ENCODE measurements around the gene SMPD1. TPM values are rescaled to one million over a fixed set of nuclear protein-coding genes. Genes with fewer than 3 reads are reported as not detected.

Gene SMPD1
- total and polyA plus RNA-seq, 2 experiments from 2014 or later: 63.0 to 70.0 TPM

DNA sequence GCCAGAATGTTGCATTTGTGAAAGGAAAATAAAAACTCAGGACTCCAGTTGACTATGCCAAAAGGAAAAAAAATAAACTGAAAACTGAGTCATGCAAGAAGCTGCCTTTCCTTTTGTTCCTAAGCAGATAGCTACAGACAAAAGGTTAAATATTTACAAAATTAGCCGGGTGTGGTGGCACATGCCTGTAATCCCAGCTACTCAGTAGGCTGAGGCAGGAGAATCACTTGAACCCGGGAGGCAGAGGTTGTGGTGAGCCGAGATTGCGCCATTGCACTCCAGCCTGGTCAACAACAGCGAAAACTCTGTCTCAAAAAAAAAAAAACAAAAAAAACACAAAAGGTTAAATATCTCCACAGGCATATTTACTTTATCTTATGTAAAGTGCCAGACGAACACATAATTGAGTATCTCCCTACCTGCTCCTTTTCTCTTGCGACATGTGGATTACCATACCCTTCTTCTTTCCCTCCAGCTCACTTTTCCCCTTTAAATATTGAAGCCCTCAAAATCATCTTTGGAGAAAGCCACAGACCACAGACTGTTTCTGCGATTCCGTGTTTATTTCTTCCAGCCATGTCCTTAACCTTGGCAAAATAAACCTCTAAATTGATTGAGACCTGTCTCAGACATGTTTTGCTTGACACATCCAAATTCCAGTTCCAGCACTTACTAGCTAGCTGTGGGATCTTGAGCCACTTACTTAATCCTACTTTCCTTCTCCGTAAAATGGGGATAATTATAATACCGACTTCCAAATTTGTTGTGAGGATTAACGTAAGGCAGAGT is 2.3 kb upstream of the SMPD1 start:
- H3K4me3 ChIP-seq: no peak overlapping the region
- no peaks in the 10 kb centered on the region for H3K27me3 ChIP-seq
- H3K79me2 ChIP-seq: peaks cover 13% of the 10 kb centered on the region
- peak overlapping the region; percentile 67 for H3K4me2 ChIP-seq
- H3K9me3 ChIP-seq (ENCODE audit: low read depth): no peaks in the 10 kb centered on the region
- H3K9me2 ChIP-seq (replicated peaks; ENCODE audit: insufficient read depth): no peaks in the 10 kb centered on the region
- peak overlapping the region; percentile 91 for H3K27ac ChIP-seq
- no peaks in the 10 kb centered on the region for H3K36me3 ChIP-seq (replicated peaks; ENCODE audit: insufficient read depth, low read depth)
- peak overlapping the region; percentile 33 for H2AFZ ChIP-seq
- H3K4me1 ChIP-seq (ENCODE audit: insufficient read depth): peaks cover 11% of the 10 kb centered on the region
- DNase-seq (ENCODE audit: low spot score): no peak
- TF ChIP-seq EZH2phosphoT487 (IDR thresholded peaks at IDR 0.05; ENCODE audit: low read depth, severe bottlenecking, unreplicated experiment) (no peak), EZH2 (IDR thresholded peaks at IDR 0.05; ENCODE audit: borderline replicate concordance) (no peak)
- TF ChIP-seq, protein P1, sequence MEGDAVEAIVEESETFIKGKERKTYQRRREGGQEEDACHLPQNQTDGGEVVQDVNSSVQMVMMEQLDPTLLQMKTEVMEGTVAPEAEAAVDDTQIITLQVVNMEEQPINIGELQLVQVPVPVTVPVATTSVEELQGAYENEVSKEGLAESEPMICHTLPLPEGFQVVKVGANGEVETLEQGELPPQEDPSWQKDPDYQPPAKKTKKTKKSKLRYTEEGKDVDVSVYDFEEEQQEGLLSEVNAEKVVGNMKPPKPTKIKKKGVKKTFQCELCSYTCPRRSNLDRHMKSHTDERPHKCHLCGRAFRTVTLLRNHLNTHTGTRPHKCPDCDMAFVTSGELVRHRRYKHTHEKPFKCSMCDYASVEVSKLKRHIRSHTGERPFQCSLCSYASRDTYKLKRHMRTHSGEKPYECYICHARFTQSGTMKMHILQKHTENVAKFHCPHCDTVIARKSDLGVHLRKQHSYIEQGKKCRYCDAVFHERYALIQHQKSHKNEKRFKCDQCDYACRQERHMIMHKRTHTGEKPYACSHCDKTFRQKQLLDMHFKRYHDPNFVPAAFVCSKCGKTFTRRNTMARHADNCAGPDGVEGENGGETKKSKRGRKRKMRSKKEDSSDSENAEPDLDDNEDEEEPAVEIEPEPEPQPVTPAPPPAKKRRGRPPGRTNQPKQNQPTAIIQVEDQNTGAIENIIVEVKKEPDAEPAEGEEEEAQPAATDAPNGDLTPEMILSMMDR (IDR thresholded peaks at IDR 0.05; ENCODE audit: poor library complexity): no peak
- H4K20me1 ChIP-seq (ENCODE audit: insufficient read depth, poor library complexity, severe bottlenecking): no peaks in the 10 kb centered on the region
- WGBS (ENCODE audit: low lambda C conversion rate, missing lambda C conversion rate): 50% methylated on average over 12 of the region's 12 CpGs

DNA sequence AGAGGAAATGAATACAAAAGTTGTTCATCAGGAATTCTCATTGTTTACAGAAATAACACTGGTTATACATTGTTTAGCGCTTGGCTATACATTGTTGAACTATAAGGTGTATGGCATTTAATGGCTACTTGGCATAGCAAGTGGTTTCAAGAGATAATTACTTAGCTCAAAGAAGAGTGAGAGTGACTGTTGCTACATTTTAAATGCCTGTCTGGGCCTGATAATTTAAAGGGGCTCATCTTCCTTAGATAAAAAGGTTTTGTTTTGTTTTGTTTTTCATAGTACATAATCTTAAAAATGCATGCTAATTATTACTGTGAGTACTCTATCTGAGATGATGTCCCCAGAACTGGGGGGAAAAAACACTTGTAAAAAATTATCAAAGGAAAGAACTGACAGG is 1.5 kb upstream of the SMPD1 start:
- Histone ChIP-seq H3K9me3 (ENCODE audit: low read depth) (no peaks in the 10 kb centered on the region), H3K27ac (peak overlapping the region; percentile 91), H3K9me2 (replicated peaks; ENCODE audit: insufficient read depth) (no peaks in the 10 kb centered on the region), H3K4me1 (ENCODE audit: insufficient read depth) (peaks cover 11% of the 10 kb centered on the region), H3K79me2 (peaks cover 13% of the 10 kb centered on the region), H4K20me1 (ENCODE audit: insufficient read depth, poor library complexity, severe bottlenecking) (no peaks in the 10 kb centered on the region), H3K36me3 (replicated peaks; ENCODE audit: insufficient read depth, low read depth) (no peaks in the 10 kb centered on the region), H2AFZ (no peak overlapping the region), H3K4me3 (no peak overlapping the region), H3K4me2 (peak overlapping the region; percentile 82), H3K27me3 (no peaks in the 10 kb centered on the region)
- no peak for TF ChIP-seq EZH2 (IDR thresholded peaks at IDR 0.05; ENCODE audit: borderline replicate concordance)
- TF ChIP-seq, protein P1 (IDR thresholded peaks at IDR 0.05; ENCODE audit: poor library complexity): no peak
- no peak for TF ChIP-seq EZH2phosphoT487 (IDR thresholded peaks at IDR 0.05; ENCODE audit: low read depth, severe bottlenecking, unreplicated experiment)
- WGBS (ENCODE audit: low lambda C conversion rate, missing lambda C conversion rate): 88% methylated on average over 1 of the region's 1 CpG
- DNase-seq (ENCODE audit: low spot score): no peak

DNA sequence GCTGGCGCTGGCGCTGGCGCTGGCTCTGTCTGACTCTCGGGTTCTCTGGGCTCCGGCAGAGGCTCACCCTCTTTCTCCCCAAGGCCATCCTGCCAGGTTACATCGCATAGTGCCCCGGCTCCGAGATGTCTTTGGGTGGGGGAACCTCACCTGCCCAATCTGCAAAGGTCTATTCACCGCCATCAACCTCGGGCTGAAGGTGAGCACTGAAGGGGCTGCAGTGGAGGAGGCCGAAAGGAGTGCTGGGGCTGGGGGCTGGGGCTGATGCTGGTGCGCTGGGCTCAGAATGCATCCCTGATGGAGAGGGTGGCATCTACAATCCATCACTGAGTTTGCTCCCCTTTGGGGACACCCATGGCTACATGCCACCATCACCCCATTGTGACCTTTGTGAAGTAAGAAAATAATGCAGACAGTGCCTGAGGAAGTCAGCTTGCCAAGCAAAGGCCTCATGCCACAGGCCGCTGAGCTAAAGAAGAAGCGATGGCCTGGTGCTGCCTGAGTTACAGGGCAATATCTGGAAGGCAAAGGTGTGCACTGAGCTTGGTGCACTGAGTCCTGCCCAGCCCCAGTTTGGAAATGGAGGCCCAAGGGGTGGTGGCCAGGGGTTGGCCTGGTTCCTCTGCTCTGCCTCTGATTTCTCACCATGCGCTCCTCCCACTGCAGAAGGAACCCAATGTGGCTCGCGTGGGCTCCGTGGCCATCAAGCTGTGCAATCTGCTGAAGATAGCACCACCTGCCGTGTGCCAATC is 620 bp downstream of the SMPD1 start:
- H4K20me1 ChIP-seq (ENCODE audit: insufficient read depth, poor library complexity, severe bottlenecking): no peaks in the 10 kb centered on the region
- H2AFZ ChIP-seq: peak overlapping the region; percentile 58
- peak overlapping the region; percentile 91 for H3K27ac ChIP-seq
- TF ChIP-seq EZH2 (IDR thresholded peaks at IDR 0.05; ENCODE audit: borderline replicate concordance) (no peak), EZH2phosphoT487 (IDR thresholded peaks at IDR 0.05; ENCODE audit: low read depth, severe bottlenecking, unreplicated experiment) (no peak)
- TF ChIP-seq, protein P1 (IDR thresholded peaks at IDR 0.05; ENCODE audit: poor library complexity): no peak
- H3K4me1 ChIP-seq (ENCODE audit: insufficient read depth): peaks cover 11% of the 10 kb centered on the region
- WGBS (ENCODE audit: low lambda C conversion rate, missing lambda C conversion rate): 41% methylated on average over 18 of the region's 19 CpGs
- no peaks in the 10 kb centered on the region for H3K9me2 ChIP-seq (replicated peaks; ENCODE audit: insufficient read depth)
- H3K79me2 ChIP-seq: peaks cover 13% of the 10 kb centered on the region
- H3K36me3 ChIP-seq (replicated peaks; ENCODE audit: insufficient read depth, low read depth): no peaks in the 10 kb centered on the region
- DNase-seq (ENCODE audit: low spot score): no peak
- no peaks in the 10 kb centered on the region for H3K9me3 ChIP-seq (ENCODE audit: low read depth)
- peak overlapping the region; percentile 61 for H3K4me3 ChIP-seq
- H3K4me2 ChIP-seq: peak overlapping the region; percentile 82
- H3K27me3 ChIP-seq: no peaks in the 10 kb centered on the region

Data from hepatocyte (in vitro differentiated cells).